GM12872 (cell line): ENCODE measurements around the gene JAK1.

ENCODE experiments used
- TF ChIP-seq, protein P1 (sequence below): IDR thresholded peaks from 3 replicates; pipeline ENCODE4 v1.5.1; 2011; ENCODE audit warnings: low read depth, mild to moderate bottlenecking, low read length, moderate library complexity; ENCODE audit not compliant: insufficient read depth

The JAK1 gene

GRCh38 chr1:64865105-64865757 is 101.1 kb downstream of the JAK1 start:
- TF ChIP-seq, protein P1, sequence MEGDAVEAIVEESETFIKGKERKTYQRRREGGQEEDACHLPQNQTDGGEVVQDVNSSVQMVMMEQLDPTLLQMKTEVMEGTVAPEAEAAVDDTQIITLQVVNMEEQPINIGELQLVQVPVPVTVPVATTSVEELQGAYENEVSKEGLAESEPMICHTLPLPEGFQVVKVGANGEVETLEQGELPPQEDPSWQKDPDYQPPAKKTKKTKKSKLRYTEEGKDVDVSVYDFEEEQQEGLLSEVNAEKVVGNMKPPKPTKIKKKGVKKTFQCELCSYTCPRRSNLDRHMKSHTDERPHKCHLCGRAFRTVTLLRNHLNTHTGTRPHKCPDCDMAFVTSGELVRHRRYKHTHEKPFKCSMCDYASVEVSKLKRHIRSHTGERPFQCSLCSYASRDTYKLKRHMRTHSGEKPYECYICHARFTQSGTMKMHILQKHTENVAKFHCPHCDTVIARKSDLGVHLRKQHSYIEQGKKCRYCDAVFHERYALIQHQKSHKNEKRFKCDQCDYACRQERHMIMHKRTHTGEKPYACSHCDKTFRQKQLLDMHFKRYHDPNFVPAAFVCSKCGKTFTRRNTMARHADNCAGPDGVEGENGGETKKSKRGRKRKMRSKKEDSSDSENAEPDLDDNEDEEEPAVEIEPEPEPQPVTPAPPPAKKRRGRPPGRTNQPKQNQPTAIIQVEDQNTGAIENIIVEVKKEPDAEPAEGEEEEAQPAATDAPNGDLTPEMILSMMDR, result no peak

DNA sequence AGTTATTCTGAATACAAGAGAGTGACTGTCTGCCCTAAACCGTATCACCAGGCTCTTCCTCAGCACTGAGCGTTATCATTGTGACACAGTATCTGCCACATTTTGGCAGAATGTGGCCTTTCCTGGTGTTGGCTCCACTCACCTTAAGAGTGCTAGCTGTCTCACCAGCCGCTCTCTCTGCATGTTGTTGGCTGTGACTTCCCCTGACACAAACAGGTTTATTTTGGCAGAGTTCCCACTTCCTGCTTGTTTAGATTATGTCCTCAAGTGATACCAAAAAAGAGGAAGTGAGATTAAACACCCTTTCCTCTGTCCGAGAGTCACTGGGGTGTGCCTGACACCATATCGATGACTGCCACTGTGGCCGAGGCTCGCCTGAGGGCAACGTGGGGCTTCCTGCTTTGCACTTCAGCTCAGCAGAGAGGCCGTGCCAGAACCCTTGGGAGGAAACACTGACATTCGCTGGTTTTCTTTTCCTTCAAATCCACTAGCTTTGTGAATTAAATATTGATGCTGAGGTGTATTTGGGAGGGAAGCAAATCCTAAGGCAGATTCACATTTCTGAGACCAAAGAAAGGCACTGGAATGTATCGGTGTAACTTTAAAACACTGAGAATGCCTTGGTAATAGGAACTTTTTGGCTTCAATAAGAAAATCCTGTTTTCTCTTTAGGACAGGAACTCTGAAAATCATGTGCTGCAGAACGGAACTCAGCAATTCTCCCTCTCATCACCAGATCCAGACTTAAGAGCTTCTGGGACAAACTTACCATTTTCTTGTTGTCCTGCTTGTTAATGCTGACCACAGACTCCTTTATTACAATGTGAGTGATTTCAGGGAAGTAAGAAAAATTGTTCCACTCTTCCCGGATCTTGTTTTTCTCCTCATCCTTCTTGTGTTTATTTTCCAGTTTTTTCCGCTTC is 102.1 kb downstream of the JAK1 start:
- TF ChIP-seq, protein P1, result no peak

GRCh38 chr1:64861611-64862010 is 104.7 kb downstream of the JAK1 start:
- TF ChIP-seq, protein P1, result no peak

- TF ChIP-seq, protein P1, result no peak
Measured at GRCh38 chr1:64857347-64857746, 109.0 kb downstream of the JAK1 start.

DNA sequence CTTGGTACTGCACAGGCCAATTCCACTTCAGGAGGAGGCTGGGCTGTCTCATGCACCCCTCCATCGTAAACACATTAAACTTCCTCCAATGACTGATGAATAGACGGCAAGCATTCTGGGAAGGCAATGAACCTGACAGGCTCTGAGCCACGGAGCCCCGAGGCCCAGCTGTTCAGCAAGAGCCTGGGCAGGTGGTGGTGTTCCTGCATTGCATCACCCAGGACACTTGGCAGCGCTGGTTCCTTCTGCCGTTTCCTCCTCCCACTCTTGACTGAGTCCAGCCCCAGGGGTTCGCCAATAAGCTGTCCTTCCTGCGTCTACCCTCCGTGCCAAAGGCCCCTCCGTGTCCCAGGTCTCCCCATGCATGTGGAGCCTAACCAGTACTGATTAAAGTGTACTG is 109.8 kb downstream of the JAK1 start:
- TF ChIP-seq, protein P1, result no peak

GRCh38 chr1:64855557-64855956 is 110.8 kb downstream of the JAK1 start:
- TF ChIP-seq, protein P1, result no peak

GRCh38 chr1:64854674-64855073 is 111.7 kb downstream of the JAK1 start:
- TF ChIP-seq, protein P1, result no peak
